Caco-2 (cell line): ENCODE data around the gene MINDY1. TPM values are rescaled to one million over a fixed set of nuclear protein-coding genes. Genes with fewer than 3 reads are reported as not detected.

ENCODE experiments used
- BruUV-seq: library from RNA; stranded (reverse); fragments of 400-500 nt; replicated peaks from 2 replicates; lab custom pipeline; 2021; lab: Mats Ljungman, UMichigan
- CTCF ChIA-PET: fragments of 300-600 bp; sonication (Branson Sonifier 250); formaldehyde crosslinking; loops from one replicate; lab custom pipeline; 2022; ENCODE audit warnings: antibody characterized with exemption; lab: Charles Lee
- POLR2A ChIA-PET: fragments of 300-600 bp; sonication (Branson Sonifier 250); formaldehyde crosslinking; loops from one replicate; lab custom pipeline; 2022; ENCODE audit warnings: antibody characterized with exemption; lab: Charles Lee
- DNase-seq, 2 experiments: peaks; one replicate each; pipeline versions ENCODE4 v3.0.0 to v3.0.0-alpha.2; 2020 to 2022
- H3K27me3 ChIP-seq: replicated peaks from 2 replicates; pipeline ENCODE4 v1.6.0; 2011; ENCODE audit warnings: low read length; ENCODE audit not compliant: control insufficient read depth, insufficient read depth
- H3K36me3 ChIP-seq: 2 replicates; pipeline ENCODE4 v1.5.1; 2011; ENCODE audit warnings: low read length; ENCODE audit not compliant: control insufficient read depth, insufficient read depth
- H3K4me1 ChIP-seq: fragments of 250-450 bp; sonication (Bioruptor Pico); 2 replicates; pipeline ENCODE4 v1.5.1; 2020; ENCODE audit warnings: mild to moderate bottlenecking
- H3K4me3 ChIP-seq: 2 replicates; pipeline ENCODE4 v1.5.1; 2011; ENCODE audit warnings: low read depth, mild to moderate bottlenecking, control low read depth, low read length
- H3K9me3 ChIP-seq: fragments of 250-450 bp; sonication (Bioruptor Pico); 2 replicates; pipeline ENCODE4 v1.5.1; 2020; ENCODE audit warnings: mild to moderate bottlenecking, moderate library complexity
- H3K27ac Mint-ChIP-seq: one replicate; pipeline ENCODE4 v1.8.0; 2022; ENCODE audit warnings: mixed read lengths; ENCODE audit not compliant: unreplicated experiment
- H3K27me3 Mint-ChIP-seq: one replicate; pipeline ENCODE4 v1.8.0; 2022; ENCODE audit warnings: mixed read lengths; ENCODE audit not compliant: insufficient read depth, unreplicated experiment
- H3K36me3 Mint-ChIP-seq: one replicate; pipeline ENCODE4 v1.8.0; 2022; ENCODE audit warnings: mild to moderate bottlenecking, mixed read lengths; ENCODE audit not compliant: insufficient read depth, unreplicated experiment
- H3K4me1 Mint-ChIP-seq: one replicate; pipeline ENCODE4 v1.8.0; 2022; ENCODE audit warnings: low read depth, mixed read lengths; ENCODE audit not compliant: unreplicated experiment
- H3K4me3 Mint-ChIP-seq: one replicate; pipeline ENCODE4 v1.8.0; 2022; ENCODE audit warnings: mild to moderate bottlenecking, moderate library complexity, mixed read lengths; ENCODE audit not compliant: unreplicated experiment
- H3K9me3 Mint-ChIP-seq: one replicate; pipeline ENCODE4 v1.8.0; 2022; ENCODE audit warnings: mixed read lengths; ENCODE audit not compliant: unreplicated experiment
- intact Hi-C: fragments of 100-400 bp; cut with micrococcal nuclease; formaldehyde crosslinking; loops from one replicate; pipeline ENCODE4 v1.10.0; 2022; ENCODE audit not compliant: unreplicated experiment
- total RNA-seq: library from RNA; stranded (reverse); gene quantifications from 2 replicates; pipeline ENCODE4 v1.2.3, GENCODE V29; 2022
- TF ChIP-seq, protein P1 (sequence below), 2 experiments: fragments of 200-600 bp in 1 of 2; IDR thresholded peaks; 1 replicate in 1 of 2; 2 replicates in 1 of 2; pipeline versions ENCODE4 v1.5.1 to v1.8.0; 2011 to 2022; ENCODE audit warnings: antibody characterized with exemption in 1 of 2, control low read depth in 1 of 2, inconsistent platforms in 1 of 2, low read depth in 1 of 2, low read length in 1 of 2, mild to moderate bottlenecking in 1 of 2, moderate library complexity in 1 of 2; ENCODE audit not compliant: insufficient read depth in 1 of 2, severe bottlenecking in 1 of 2, unreplicated experiment in 1 of 2

The MINDY1 gene
- total RNA-seq, 1 experiment from 2014 or later = 15.6 TPM

DNA sequence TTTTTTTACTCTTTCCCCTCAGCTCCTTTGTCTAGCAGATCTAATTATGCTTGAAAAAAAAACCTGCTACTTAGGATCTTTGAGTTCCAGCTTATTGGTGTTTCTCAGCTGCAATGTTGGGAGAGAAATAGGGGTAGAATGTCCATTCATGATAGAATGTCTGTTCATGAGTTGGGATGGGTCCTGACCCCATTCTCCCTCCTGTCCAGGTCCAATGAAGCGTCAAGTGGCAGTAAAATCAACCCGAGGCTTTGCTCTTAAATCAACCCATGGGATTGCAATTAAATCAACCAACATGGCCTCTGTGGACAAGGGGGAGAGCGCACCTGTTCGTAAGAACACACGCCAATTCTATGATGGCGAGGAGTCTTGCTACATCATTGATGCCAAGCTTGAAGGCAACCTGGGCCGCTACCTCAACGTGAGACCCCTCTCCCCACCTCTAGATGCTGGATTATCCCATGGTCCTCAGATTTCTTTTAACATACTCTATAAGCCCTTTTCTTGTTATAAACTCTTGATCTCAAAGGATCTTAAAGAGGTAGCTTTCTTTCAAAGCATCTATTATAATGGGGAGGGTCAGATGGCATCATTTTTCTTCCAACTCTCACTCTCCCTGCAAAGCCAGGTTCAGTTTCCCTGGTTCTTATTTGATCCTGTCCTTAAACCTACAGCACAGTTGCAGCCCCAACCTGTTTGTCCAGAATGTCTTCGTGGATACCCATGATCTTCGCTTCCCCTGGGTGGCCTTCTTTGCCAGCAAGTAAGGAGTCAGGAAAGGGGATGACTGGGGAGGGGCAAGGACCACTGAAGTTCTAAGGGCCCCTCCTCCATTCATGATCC lies 43.2 kb downstream of the MINDY1 start:
- peaks cover 98% of the 10 kb centered on the region for H3K36me3 Mint-ChIP-seq
- no peak overlapping the region for H3K4me3 Mint-ChIP-seq
- intact Hi-C loops = no loop called here
- peak overlapping the region; percentile 69 for H3K27ac Mint-ChIP-seq
- H3K4me1 ChIP-seq = peaks cover 15% of the 10 kb centered on the region
- no peaks in the 10 kb centered on the region for H3K9me3 ChIP-seq
- no peak for DNase-seq
- peaks cover 46% of the 10 kb centered on the region for H3K4me1 Mint-ChIP-seq
- no TSS peak for BruUV-seq
- ChIA-PET POLR2A (interaction anchor here (0.7 to 2.0 kb wide), 3 partner anchors 8 to 41 kb away, joined by 3 to 8 read pairs (median 3); no protein-coding TSS in a partner anchor), CTCF (interaction anchor here (1.0 kb wide), 1 partner anchor 18 kb away, joined by 3 read pairs; no protein-coding TSS in a partner anchor)
- H3K9me3 Mint-ChIP-seq = no peaks in the 10 kb centered on the region
- no peak overlapping the region for H3K4me3 ChIP-seq
- H3K36me3 ChIP-seq = peaks cover 18% of the 10 kb centered on the region
- no peaks in the 10 kb centered on the region for H3K27me3 ChIP-seq
- TF ChIP-seq, protein P1, sequence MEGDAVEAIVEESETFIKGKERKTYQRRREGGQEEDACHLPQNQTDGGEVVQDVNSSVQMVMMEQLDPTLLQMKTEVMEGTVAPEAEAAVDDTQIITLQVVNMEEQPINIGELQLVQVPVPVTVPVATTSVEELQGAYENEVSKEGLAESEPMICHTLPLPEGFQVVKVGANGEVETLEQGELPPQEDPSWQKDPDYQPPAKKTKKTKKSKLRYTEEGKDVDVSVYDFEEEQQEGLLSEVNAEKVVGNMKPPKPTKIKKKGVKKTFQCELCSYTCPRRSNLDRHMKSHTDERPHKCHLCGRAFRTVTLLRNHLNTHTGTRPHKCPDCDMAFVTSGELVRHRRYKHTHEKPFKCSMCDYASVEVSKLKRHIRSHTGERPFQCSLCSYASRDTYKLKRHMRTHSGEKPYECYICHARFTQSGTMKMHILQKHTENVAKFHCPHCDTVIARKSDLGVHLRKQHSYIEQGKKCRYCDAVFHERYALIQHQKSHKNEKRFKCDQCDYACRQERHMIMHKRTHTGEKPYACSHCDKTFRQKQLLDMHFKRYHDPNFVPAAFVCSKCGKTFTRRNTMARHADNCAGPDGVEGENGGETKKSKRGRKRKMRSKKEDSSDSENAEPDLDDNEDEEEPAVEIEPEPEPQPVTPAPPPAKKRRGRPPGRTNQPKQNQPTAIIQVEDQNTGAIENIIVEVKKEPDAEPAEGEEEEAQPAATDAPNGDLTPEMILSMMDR (IDR thresholded peaks at IDR 0.05; ENCODE audit: insufficient read depth in 1 of 2, low read depth in 1 of 2, low read length in 1 of 2, severe bottlenecking in 1 of 2, unreplicated experiment in 1 of 2) = no peak
- H3K27me3 Mint-ChIP-seq = no peaks in the 10 kb centered on the region

DNA sequence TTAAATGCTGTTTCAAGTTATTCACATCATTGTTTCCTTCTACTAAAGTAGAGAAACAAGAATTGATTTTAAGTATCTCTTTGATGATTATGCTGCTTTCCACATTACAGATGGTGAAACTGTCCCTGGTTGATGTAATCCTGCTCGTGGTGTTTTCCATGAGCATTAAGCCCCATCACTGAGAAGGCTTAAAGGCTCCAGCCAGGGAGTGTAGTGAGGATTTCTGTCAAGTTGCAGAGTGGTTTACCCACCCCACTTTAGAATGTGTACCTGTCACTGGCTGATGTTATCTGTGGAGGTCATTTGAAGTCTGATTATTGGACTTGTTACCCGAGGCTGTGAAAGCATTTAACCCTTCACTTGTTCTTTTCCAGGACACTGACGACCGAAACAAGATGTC lies 44.9 kb downstream of the MINDY1 start:
- Histone ChIP-seq H3K36me3 (peaks cover 5% of the 10 kb centered on the region), H3K4me1 (peaks cover 15% of the 10 kb centered on the region), H3K9me3 (no peaks in the 10 kb centered on the region), H3K4me3 (no peak overlapping the region), H3K27me3 (no peaks in the 10 kb centered on the region)
- Mint-ChIP-seq H3K4me1 (peaks cover 40% of the 10 kb centered on the region), H3K9me3 (no peaks in the 10 kb centered on the region), H3K27me3 (no peaks in the 10 kb centered on the region), H3K36me3 (peaks cover 98% of the 10 kb centered on the region), H3K27ac (peak overlapping the region; percentile 69), H3K4me3 (no peak overlapping the region)
- intact Hi-C loops = loop anchor here (1.0 kb wide), 1 partner anchor 10 kb away; no protein-coding TSS in a partner anchor
- no TSS peak for BruUV-seq
- ChIA-PET CTCF (no interaction called here), POLR2A (interaction anchor here (0.6 to 2.0 kb wide), 2 partner anchors 9 to 49 kb away, joined by 3 to 8 read pairs; no protein-coding TSS in a partner anchor)
- TF ChIP-seq, protein P1 (IDR thresholded peaks at IDR 0.05; ENCODE audit: insufficient read depth in 1 of 2, low read depth in 1 of 2, low read length in 1 of 2, severe bottlenecking in 1 of 2, unreplicated experiment in 1 of 2) = no peak
- peak; percentile 61 to 73 for DNase-seq

DNA sequence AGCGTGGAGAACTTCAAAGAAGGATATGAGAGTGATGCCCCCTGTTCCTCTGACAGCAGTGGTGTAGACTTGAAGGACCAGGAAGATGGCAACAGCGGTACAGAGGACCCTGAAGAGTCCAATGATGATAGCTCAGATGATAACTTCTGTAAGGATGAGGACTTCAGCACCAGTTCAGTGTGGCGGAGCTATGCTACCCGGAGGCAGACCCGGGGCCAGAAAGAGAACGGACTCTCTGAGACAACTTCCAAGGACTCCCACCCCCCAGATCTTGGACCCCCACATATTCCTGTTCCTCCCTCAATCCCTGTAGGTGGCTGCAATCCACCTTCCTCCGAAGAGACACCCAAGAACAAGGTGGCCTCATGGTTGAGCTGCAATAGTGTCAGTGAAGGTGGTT lies 46.1 kb downstream of the MINDY1 start:
- Histone ChIP-seq H3K9me3 (no peaks in the 10 kb centered on the region), H3K4me3 (no peak overlapping the region), H3K27me3 (no peaks in the 10 kb centered on the region), H3K4me1 (peaks cover 15% of the 10 kb centered on the region), H3K36me3 (peaks cover 5% of the 10 kb centered on the region)
- no peak for DNase-seq
- Mint-ChIP-seq H3K4me3 (no peak overlapping the region), H3K4me1 (peaks cover 33% of the 10 kb centered on the region), H3K27me3 (no peaks in the 10 kb centered on the region), H3K36me3 (peaks cover 91% of the 10 kb centered on the region), H3K9me3 (no peaks in the 10 kb centered on the region), H3K27ac (peak overlapping the region; percentile 53)
- TF ChIP-seq, protein P1 (IDR thresholded peaks at IDR 0.05; ENCODE audit: insufficient read depth in 1 of 2, low read depth in 1 of 2, low read length in 1 of 2, severe bottlenecking in 1 of 2, unreplicated experiment in 1 of 2) = no peak
- no TSS peak for BruUV-seq
- ChIA-PET POLR2A (interaction anchor here (0.6 kb wide), 1 partner anchor 10 kb away, joined by 5 read pairs; no protein-coding TSS in a partner anchor), CTCF (no interaction called here)
- intact Hi-C loops = no loop called here
